H1 (cell line): ENCODE measurements around the gene MYH7. TPM values are rescaled to one million over a fixed set of nuclear protein-coding genes. Genes with fewer than 3 reads are reported as not detected.

ENCODE experiments used
- CTCF ChIA-PET: fragments of 300-600 bp; sonication (Branson Sonifier 250); formaldehyde crosslinking; loops from one replicate; lab custom pipeline; 2021; ENCODE audit not compliant: partially characterized antibody; lab: Charles Lee
- POLR2A ChIA-PET: fragments of 300-600 bp; sonication (Branson Sonifier 250); formaldehyde crosslinking; loops from one replicate; lab custom pipeline; 2021; ENCODE audit warnings: inconsistent platforms; ENCODE audit not compliant: partially characterized antibody; lab: Charles Lee
- DNase-seq, 2 experiments: peaks; one replicate each; pipeline versions ENCODE4 v3.0.0 to v3.0.0-alpha.2; 2010 to 2022; ENCODE audit warnings: low spot score in 2 of 2, low read depth in 1 of 2, mixed read lengths in 1 of 2
- FAIRE-seq: peaks from 2 replicates; lab custom pipeline; 2011; peaks lifted over from hg19 to GRCh38; lab: Jason Lieb, UNC
- H2AFZ ChIP-seq: 2 replicates; pipeline ENCODE4 v1.8.1; 2012; ENCODE audit warnings: low read length, inconsistent platforms
- H2AK5ac ChIP-seq: 2 replicates; pipeline ENCODE4 v1.6.1; 2013; ENCODE audit warnings: low read depth, low read length
- H2BK120ac ChIP-seq: replicated peaks from 2 replicates; pipeline ENCODE3; 2013; ENCODE audit warnings: low read depth, low read length, inconsistent platforms
- H2BK12ac ChIP-seq: 2 replicates; pipeline ENCODE4 v1.6.1; 2013; ENCODE audit warnings: low read depth, low read length
- H2BK15ac ChIP-seq: 2 replicates; pipeline ENCODE4 v1.6.1; 2013; ENCODE audit warnings: low read length
- H2BK20ac ChIP-seq: 2 replicates; pipeline ENCODE4 v1.6.1; 2013; ENCODE audit warnings: low read length
- H2BK5ac ChIP-seq: 2 replicates; pipeline ENCODE4 v1.6.1; 2013; ENCODE audit warnings: low read depth, low read length
- H3K14ac ChIP-seq: 2 replicates; pipeline ENCODE4 v1.6.1; 2013; ENCODE audit warnings: inconsistent platforms; ENCODE audit not compliant: insufficient read length
- H3K18ac ChIP-seq: 2 replicates; pipeline ENCODE4 v1.6.1; 2013; ENCODE audit warnings: low read length; ENCODE audit errors: extremely low read depth
- H3K23ac ChIP-seq: 2 replicates; pipeline ENCODE4 v1.6.1; 2013; ENCODE audit warnings: inconsistent platforms; ENCODE audit not compliant: insufficient read length
- H3K23me2 ChIP-seq: 2 replicates; pipeline ENCODE4 v1.6.1; 2013; ENCODE audit warnings: low read depth, low read length
- H3K27ac ChIP-seq: 2 replicates; pipeline ENCODE4 v1.6.1; 2011; ENCODE audit warnings: low read depth, low read length, inconsistent platforms
- H3K27me3 ChIP-seq, 4 experiments: replicated peaks in 1 of 4; 1 replicate in 1 of 4; 2 replicates in 3 of 4; pipeline versions ENCODE4 v1.6.1 to v1.8.1; 2011 to 2013; ENCODE audit warnings: low read length in 3 of 4, mild to moderate bottlenecking in 3 of 4, inconsistent platforms in 2 of 4, mixed read lengths in 2 of 4, moderate library complexity in 1 of 4; ENCODE audit not compliant: control insufficient read depth in 3 of 4, insufficient read depth in 3 of 4; ENCODE audit errors: extremely low read depth in 1 of 4
- H3K36me3 ChIP-seq, 4 experiments: 2 replicates each; pipeline versions ENCODE4 v1.6.1 to v1.8.1; 2011 to 2013; ENCODE audit warnings: mild to moderate bottlenecking in 4 of 4, low read length in 3 of 4, moderate library complexity in 2 of 4, control low read depth in 1 of 4, inconsistent platforms in 1 of 4; ENCODE audit not compliant: insufficient read depth in 4 of 4, control insufficient read depth in 2 of 4
- H3K4ac ChIP-seq: replicated peaks from 2 replicates; pipeline ENCODE3; 2013; ENCODE audit warnings: low read length, low read depth, mixed read lengths, inconsistent platforms; ENCODE audit not compliant: insufficient read length
- H3K4me1 ChIP-seq, 4 experiments: replicated peaks in 1 of 4; 1 replicate in 1 of 4; 2 replicates in 3 of 4; pipeline versions ENCODE4 v1.6.1 to v1.8.1; 2011 to 2013; ENCODE audit warnings: low read length in 3 of 4, inconsistent platforms in 2 of 4, mixed read lengths in 1 of 4; ENCODE audit not compliant: insufficient read depth in 4 of 4, control insufficient read depth in 3 of 4
- H3K4me2 ChIP-seq, 2 experiments: 2 replicates each; pipeline versions ENCODE4 v1.6.1 to v1.8.1; 2011 to 2013; ENCODE audit warnings: low read depth in 2 of 2, low read length in 2 of 2, control low read depth in 1 of 2, inconsistent platforms in 1 of 2, mild to moderate bottlenecking in 1 of 2; ENCODE audit not compliant: insufficient read depth in 1 of 2
- H3K4me3 ChIP-seq, 4 experiments: fragments of 200-600, 300-600 bp in 1 of 4; sonication (generic), shearing (Covaris generic), sonication (Bioruptor Twin) in 1 of 4; 2 replicates each; pipeline versions ENCODE4 v1.5.1 to v1.8.1; 2011 to 2016; ENCODE audit warnings: low read length in 4 of 4, low read depth in 3 of 4, control low read depth in 2 of 4, inconsistent platforms in 2 of 4, mild to moderate bottlenecking in 2 of 4, mixed read lengths in 1 of 4, moderate library complexity in 1 of 4; ENCODE audit not compliant: insufficient read depth in 2 of 4; ENCODE audit errors: extremely low read depth in 1 of 4
- H3K56ac ChIP-seq: replicated peaks from 2 replicates; pipeline ENCODE3; 2013; ENCODE audit warnings: low read depth, mild to moderate bottlenecking, mixed read lengths, low read length, inconsistent platforms; ENCODE audit not compliant: insufficient read length
- H3K79me1 ChIP-seq: 2 replicates; pipeline ENCODE4 v1.6.1; 2013; ENCODE audit warnings: low read depth, low read length, control low read depth
- H3K79me2 ChIP-seq, 2 experiments: 2 replicates each; pipeline versions ENCODE4 v1.6.1 to v1.8.1; 2012 to 2013; ENCODE audit warnings: low read length in 2 of 2, mild to moderate bottlenecking in 2 of 2, inconsistent platforms in 1 of 2; ENCODE audit not compliant: insufficient read depth in 2 of 2, control insufficient read depth in 1 of 2
- H3K9ac ChIP-seq, 4 experiments: replicated peaks in 1 of 4; 1 replicate in 1 of 4; 2 replicates in 3 of 4; pipeline versions ENCODE4 v1.6.1 to v1.8.1; 2011 to 2013; ENCODE audit warnings: low read depth in 3 of 4, low read length in 3 of 4, control low read depth in 2 of 4, mild to moderate bottlenecking in 2 of 4, moderate library complexity in 2 of 4, inconsistent platforms in 1 of 4; ENCODE audit errors: extremely low read depth in 1 of 4
- H3K9me3 ChIP-seq, 2 experiments: 2 replicates each; pipeline versions ENCODE4 v1.6.1 to v1.8.1; 2012 to 2013; ENCODE audit warnings: mild to moderate bottlenecking in 2 of 2, moderate library complexity in 2 of 2, control low read depth in 1 of 2, inconsistent platforms in 1 of 2, low read depth in 1 of 2, low read length in 1 of 2, mixed read lengths in 1 of 2; ENCODE audit not compliant: insufficient read depth in 2 of 2
- H4K20me1 ChIP-seq, 2 experiments: replicated peaks in 1 of 2; 2 replicates each; pipeline versions ENCODE3 to v1.8.1; 2011 to 2013; ENCODE audit warnings: inconsistent platforms in 2 of 2, low read length in 2 of 2, mild to moderate bottlenecking in 1 of 2; ENCODE audit not compliant: insufficient read depth in 2 of 2, control insufficient read depth in 1 of 2
- H4K5ac ChIP-seq: 2 replicates; pipeline ENCODE4 v1.6.1; 2013; ENCODE audit warnings: low read length, low read depth, mixed read lengths, inconsistent platforms; ENCODE audit not compliant: insufficient read length
- H4K8ac ChIP-seq: 2 replicates; pipeline ENCODE4 v1.8.0; 2013; ENCODE audit warnings: mild to moderate bottlenecking, moderate library complexity, low read length, inconsistent platforms; ENCODE audit not compliant: insufficient read depth; ENCODE audit errors: extremely low read depth
- H4K91ac ChIP-seq: replicated peaks from 2 replicates; pipeline ENCODE3; 2013; ENCODE audit warnings: low read length, mixed read lengths, inconsistent platforms; ENCODE audit not compliant: insufficient read length
- CBX8 ChIP-seq: fragments of 300-800, 300-1000 bp; sonication (generic); IDR thresholded peaks from 2 replicates; pipeline ENCODE4 v1.7.1; 2016; ENCODE audit warnings: low read depth, low read length, borderline replicate concordance
- PHF8 ChIP-seq: fragments of 200-600 bp; sonication (generic); conservative IDR thresholded peaks from 2 replicates; pipeline ENCODE4 v1.7.1; 2012; ENCODE audit warnings: low read depth, mild to moderate bottlenecking, inconsistent platforms, low read length, moderate library complexity
- POLR2AphosphoS5 ChIP-seq: IDR thresholded peaks from 2 replicates; pipeline ENCODE4 v1.6.1; 2011; ENCODE audit warnings: low read depth, low read length
- RAD21 ChIP-seq, 2 experiments: IDR thresholded peaks in 1 of 2; conservative IDR thresholded peaks in 1 of 2; 2 replicates each; pipeline ENCODE4 v1.6.1; 2011; ENCODE audit warnings: low read depth in 2 of 2, low read length in 2 of 2, improper control_type of control experiment in 1 of 2, inconsistent platforms in 1 of 2, mild to moderate bottlenecking in 1 of 2, moderate library complexity in 1 of 2
- RFX5 ChIP-seq: IDR thresholded peaks from 2 replicates; pipeline ENCODE4 v1.6.1; 2011; ENCODE audit warnings: low read depth, low read length, improper control_type of control experiment, borderline replicate concordance
- WGBS, 2 experiments: shearing (Covaris generic) in 1 of 2; methylation state at CpG; one replicate each; pipeline versions ENCODE4 v1.1.6 to v1.1.7; 2013 to 2015; ENCODE audit warnings: low lambda C conversion rate in 2 of 2, mixed read lengths in 2 of 2, inconsistent platforms in 1 of 2, low coverage in 1 of 2, missing lambda C conversion rate in 1 of 2; ENCODE audit not compliant: insufficient replicate concordance in 2 of 2, insufficient coverage in 1 of 2, insufficient read length in 1 of 2; ENCODE audit errors: extremely low coverage in 1 of 2, missing lambda C conversion rate in 1 of 2; 5-methylcytosine and 5-hydroxymethylcytosine counted together
- polyA plus RNA-seq, 7 experiments: library from polyadenylated mRNA; depleted of rRNA in 3 of 7; stranded (reverse) in 5 of 7; unstranded in 2 of 7; fragments of >200 nt in 5 of 7; fragments of 200-250 nt in 2 of 7; gene quantifications; 1 replicate in 5 of 7; 2 replicates in 1 of 7; 4 replicates in 1 of 7; pipeline versions ENCODE4 v1.2.1 to v1.2.3, GENCODE V29; 2011 to 2013; ENCODE audit warnings: missing spikeins in 2 of 7, mixed read lengths in 2 of 7
- total RNA-seq: library from RNA; stranded (reverse); fragmentation: NEBNext Ultra II Directional; extraction: Animal tissue kit (Norgen Biotek cat#: 25700); gene quantifications from 2 replicates; pipeline ENCODE4 v1.2.1, GENCODE V29; 2021

MYH7 gene
- total and polyA plus RNA-seq, 2 of the 8 experiments (the other 6 are each of a cell fraction or from before 2014, with no cell fraction given), result not detected

DNA sequence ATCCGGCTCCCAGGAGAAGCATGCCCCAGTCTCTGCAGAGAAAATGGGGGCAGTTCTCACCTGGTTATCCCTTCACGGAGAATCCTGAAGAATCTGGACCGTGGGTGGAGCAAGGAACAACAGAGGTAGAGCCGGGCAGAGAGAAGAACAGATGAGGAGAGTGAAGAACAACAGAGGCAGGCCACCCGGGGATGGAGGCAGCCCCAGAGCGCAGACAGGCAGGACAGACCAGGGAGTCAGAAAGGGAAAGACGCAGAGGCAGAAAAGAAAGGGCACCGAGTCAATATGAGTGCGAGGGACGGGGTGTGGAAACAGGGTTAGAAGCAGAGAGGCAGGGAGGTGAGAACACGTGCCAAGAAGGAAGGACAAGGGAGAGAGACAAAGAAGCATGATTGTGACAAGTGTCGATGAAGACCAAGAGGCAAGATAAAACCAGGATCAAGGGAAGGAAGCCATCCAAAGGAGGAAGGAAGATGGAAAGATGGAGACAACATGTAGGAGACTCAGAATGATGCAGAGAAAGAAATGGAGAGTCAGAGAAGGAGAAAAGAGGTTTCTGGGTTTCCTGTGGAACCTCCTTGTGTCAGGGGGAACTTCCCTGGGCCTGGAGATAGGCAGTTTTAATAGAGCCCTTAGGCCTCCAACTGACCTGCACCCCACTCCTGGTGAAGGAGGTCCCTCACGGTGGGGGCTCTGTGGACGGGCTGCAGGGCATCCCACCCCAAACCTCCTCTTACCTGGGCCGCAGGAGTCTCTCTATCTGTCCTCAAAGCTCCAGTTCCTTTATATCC is 27.7 kb downstream of the MYH7 start, which contains the start of gene MYH6:
MYH6 (minus strand) TSS at position 758 of the 791 bp plus-strand sequence. CDS start 1,050 bp downstream, outside the sequence.
- H3K27me3 ChIP-seq, result no peaks in the 10 kb centered on the region; a peak in 3 of 7 replicates
- FAIRE-seq, result no peak
- no peak within 1 kb of the TSS for H3K18ac ChIP-seq
- no peak within 1 kb of the TSS for H3K23ac ChIP-seq
- H3K4ac ChIP-seq, result no peak within 1 kb of the TSS
- H2BK15ac ChIP-seq, result no peak within 1 kb of the TSS
- H4K20me1 ChIP-seq, result no peaks in the 10 kb centered on the region
- H3K56ac ChIP-seq, result no peak within 1 kb of the TSS
- no peaks in the 10 kb centered on the region for H3K9me3 ChIP-seq
- no peaks in the 10 kb centered on the region for H3K23me2 ChIP-seq
- no peak within 1 kb of the TSS for H2BK5ac ChIP-seq
- H3K79me2 ChIP-seq, result no peaks in the 10 kb centered on the region
- ChIA-PET CTCF (no interaction called here), POLR2A (interaction anchor here (0.5 kb wide), 1 partner anchor 683 kb away, joined by 3 read pairs; no protein-coding TSS in a partner anchor)
- no peak within 1 kb of the TSS for H2AFZ ChIP-seq
- no peak within 1 kb of the TSS for H4K91ac ChIP-seq
- no peak within 1 kb of the TSS; the same call in 1 of the 2 replicates for H4K8ac ChIP-seq
- no peaks in the 10 kb centered on the region for H3K79me1 ChIP-seq
- H2AK5ac ChIP-seq, result no peak within 1 kb of the TSS
- no peak within 1 kb of the TSS for H3K9ac ChIP-seq
- H2BK12ac ChIP-seq, result no peak within 1 kb of the TSS
- H3K14ac ChIP-seq, result no peak within 1 kb of the TSS
- no peak within 1 kb of the TSS for H3K27ac ChIP-seq
- no peak within 1 kb of the TSS for H4K5ac ChIP-seq
- no peak within 1 kb of the TSS for H2BK120ac ChIP-seq
- no peak within 1 kb of the TSS for H3K4me2 ChIP-seq
- 93% methylated on average over 15 of the region's 15 CpGs; no CpG with 5 or more reads in 1 of the 2 experiments for WGBS, 2 experiments
- no peak for DNase-seq
- H2BK20ac ChIP-seq, result no peak within 1 kb of the TSS
- TF ChIP-seq CBX8, result no peak
- no peak for TF ChIP-seq RAD21 (IDR thresholded peaks at IDR 0.05 in 1 of 2, conservative IDR thresholded peaks at IDR 0.05 in 1 of 2; ENCODE audit: low read depth in 2 of 2, low read length in 2 of 2)
- TF ChIP-seq POLR2AphosphoS5, result no peak
- no peak for TF ChIP-seq RFX5
- TF ChIP-seq PHF8, result no peak
- H3K4me3 ChIP-seq, result no peak within 1 kb of the TSS
- H3K36me3 ChIP-seq, result no peaks in the 10 kb centered on the region
- H3K4me1 ChIP-seq, result no peaks in the 10 kb centered on the region; a peak in 1 of 7 replicates
